Mucosa of descending colon (tissue), 3 donors: ENCODE data around the gene TTYH2. TPM values are rescaled to one million over a fixed set of nuclear protein-coding genes. Genes with fewer than 3 reads are reported as not detected.

Experiments used
- ATAC-seq: fragments of 200-7000 bp; cut with Tn5 transposase; one replicate; pipeline ENCODE4 v1.9.1; 2020; ENCODE audit warnings: mild to moderate bottlenecking, moderate library complexity
- DNase-seq, 3 donors: peaks; one replicate each; pipeline ENCODE4 v3.0.0-alpha.2; 2020
- H3K36me3 ChIP-seq: fragments of 200-600 bp; one replicate; pipeline ENCODE4 v1.8.0; 2021; ENCODE audit warnings: low read depth, mild to moderate bottlenecking
- H3K4me1 ChIP-seq: fragments of 200-600 bp; one replicate; pipeline ENCODE4 v1.8.0; 2021; ENCODE audit warnings: low read depth, mild to moderate bottlenecking
- H3K4me3 ChIP-seq: fragments of 200-600 bp; one replicate; pipeline ENCODE4 v1.8.0; 2021; ENCODE audit warnings: mild to moderate bottlenecking
- H3K9me3 ChIP-seq: fragments of 200-600 bp; one replicate; pipeline ENCODE4 v1.8.0; 2021; ENCODE audit warnings: mild to moderate bottlenecking
- intact Hi-C, 2 donors: fragments of 100-400 bp; cut with DNase I in 1 of 2; cut with micrococcal nuclease in 1 of 2; formaldehyde crosslinking; loops; one replicate each; pipeline versions ENCODE4 v1.11.0 to v1.11.1; 2022; cut with DNase I, micrococcal nuclease
- total RNA-seq, 3 donors: library from RNA; stranded (reverse); fragmentation: NEBNext Ultra II Directional in 2 of 3; extraction: Animal tissue kit (Norgen Biotek cat#: 25700) in 2 of 3; gene quantifications; one replicate each; pipeline versions ENCODE4 v1.2.1 to v1.2.4, GENCODE V29; 2021 to 2023
- TF ChIP-seq, protein P1 (sequence below): fragments of 200-600 bp; IDR thresholded peaks from one replicate; pipeline ENCODE4 v1.8.0; 2022; ENCODE audit warnings: antibody characterized with exemption, mild to moderate bottlenecking
- donor health status: DM: no; HTN: no; CAD: no; lungs with moderate emphysema.
- donor health status: DM: no; HTN: no; CAD: no.
- donor health status: DM: no; HTN: yes; CAD: no.

TTYH2 gene
- total RNA-seq, 3 donors from 2014 or later: 2.5 to 9.1 (median 3.1) TPM

DNA sequence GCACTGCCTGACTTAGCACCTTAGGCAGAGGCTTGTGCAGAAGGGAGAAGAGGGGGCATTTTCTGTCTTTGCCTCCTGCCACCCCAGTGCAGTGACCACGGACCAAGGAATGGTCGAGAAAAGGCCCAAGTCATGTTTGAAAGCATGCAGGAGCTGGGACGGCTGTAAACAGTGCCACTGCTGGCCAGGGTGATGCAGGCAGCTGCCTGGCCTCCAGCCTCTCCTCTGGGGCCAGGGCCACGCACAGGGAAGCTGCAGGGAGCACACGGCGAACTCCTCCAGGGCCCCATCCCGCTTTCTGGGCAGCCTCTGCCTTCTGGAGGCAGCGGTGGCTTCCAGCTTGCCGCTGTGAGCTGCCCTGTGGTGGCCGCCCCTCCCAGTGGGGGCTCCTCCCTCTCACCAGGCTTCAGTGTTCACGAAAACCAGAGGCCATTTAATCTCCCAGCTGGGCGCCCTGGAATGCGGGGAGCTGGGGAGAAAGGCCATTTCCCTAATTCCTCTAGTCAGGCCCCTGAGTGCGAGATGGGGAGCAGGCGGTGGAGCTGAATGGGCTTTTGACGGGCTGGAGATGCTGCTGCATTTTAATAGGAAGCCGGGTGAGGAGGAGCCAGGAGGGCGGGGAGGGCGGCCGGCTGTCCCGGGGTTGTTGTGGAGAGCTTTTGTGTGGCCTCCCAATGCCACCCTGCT lies 31.9 kb downstream of the TTYH2 start:
- intact Hi-C loops: no loop called here
- peak; percentile 8 for ATAC-seq
- no peak overlapping the region for H3K4me3 ChIP-seq
- H3K4me1 ChIP-seq: no peaks in the 10 kb centered on the region
- H3K36me3 ChIP-seq: no peaks in the 10 kb centered on the region
- TF ChIP-seq, protein P1, sequence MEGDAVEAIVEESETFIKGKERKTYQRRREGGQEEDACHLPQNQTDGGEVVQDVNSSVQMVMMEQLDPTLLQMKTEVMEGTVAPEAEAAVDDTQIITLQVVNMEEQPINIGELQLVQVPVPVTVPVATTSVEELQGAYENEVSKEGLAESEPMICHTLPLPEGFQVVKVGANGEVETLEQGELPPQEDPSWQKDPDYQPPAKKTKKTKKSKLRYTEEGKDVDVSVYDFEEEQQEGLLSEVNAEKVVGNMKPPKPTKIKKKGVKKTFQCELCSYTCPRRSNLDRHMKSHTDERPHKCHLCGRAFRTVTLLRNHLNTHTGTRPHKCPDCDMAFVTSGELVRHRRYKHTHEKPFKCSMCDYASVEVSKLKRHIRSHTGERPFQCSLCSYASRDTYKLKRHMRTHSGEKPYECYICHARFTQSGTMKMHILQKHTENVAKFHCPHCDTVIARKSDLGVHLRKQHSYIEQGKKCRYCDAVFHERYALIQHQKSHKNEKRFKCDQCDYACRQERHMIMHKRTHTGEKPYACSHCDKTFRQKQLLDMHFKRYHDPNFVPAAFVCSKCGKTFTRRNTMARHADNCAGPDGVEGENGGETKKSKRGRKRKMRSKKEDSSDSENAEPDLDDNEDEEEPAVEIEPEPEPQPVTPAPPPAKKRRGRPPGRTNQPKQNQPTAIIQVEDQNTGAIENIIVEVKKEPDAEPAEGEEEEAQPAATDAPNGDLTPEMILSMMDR: no peak
- no peak for DNase-seq
- H3K9me3 ChIP-seq: no peaks in the 10 kb centered on the region

DNA sequence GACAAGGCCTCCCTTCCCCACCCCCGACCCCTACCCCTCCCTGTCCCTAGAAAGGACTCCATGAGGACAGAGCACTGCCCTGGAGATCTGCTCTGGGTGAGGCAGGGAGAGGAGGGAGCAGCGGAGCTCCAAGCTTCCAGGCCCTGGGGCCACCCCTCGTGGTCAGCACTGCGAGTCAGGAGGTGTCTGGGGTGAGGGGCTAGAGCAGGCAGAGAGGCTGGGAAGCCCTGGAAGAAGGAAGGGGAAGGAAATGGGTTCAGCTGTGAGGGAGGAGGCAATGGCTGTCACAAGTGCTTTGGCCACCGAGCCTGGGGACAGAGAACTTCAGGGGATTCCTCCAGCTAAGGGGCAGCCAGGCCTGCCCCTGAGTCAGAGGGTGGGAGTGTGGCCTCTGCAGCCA lies 32.5 kb downstream of the TTYH2 start:
- ATAC-seq (no peak), DNase-seq (no peak)
- Histone ChIP-seq H3K4me3 (no peak overlapping the region), H3K9me3 (no peaks in the 10 kb centered on the region), H3K36me3 (no peaks in the 10 kb centered on the region), H3K4me1 (no peaks in the 10 kb centered on the region)
- intact Hi-C loops: no loop called here
- TF ChIP-seq, protein P1: no peak

DNA sequence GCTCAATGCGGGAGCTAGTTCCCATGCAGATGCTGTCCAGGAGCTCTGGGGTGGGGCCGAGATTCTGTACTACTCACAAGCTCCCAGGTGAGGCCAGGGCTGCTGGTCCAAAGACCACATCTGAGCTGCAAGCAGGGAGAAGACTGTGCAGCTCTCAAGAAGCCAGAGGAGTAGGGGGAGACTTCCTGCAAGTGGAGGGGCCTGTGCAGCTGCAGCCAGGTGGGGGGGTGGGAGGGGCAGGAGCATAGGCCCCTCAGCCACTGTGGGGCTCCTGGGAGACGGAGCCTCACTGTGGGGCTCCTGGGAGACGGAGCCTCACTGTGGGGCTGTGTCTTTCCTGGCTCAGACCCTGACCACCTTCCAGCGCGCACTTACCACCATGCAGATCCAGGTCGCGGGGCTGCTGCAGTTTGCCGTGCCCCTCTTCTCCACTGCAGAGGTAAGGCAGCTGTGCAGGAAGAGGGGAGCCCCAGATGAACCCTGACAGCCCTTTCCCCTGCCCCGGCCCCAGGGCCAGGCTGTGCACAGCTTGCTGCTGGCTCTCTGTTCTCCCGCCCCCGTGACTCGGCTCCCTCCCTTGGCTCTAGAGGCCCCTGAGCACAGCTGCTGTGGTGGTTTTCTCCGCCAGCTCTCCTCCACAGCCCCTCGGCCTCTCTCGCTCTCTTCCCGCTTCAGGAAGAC lies 36.4 kb downstream of the TTYH2 start:
- Histone ChIP-seq H3K9me3 (no peaks in the 10 kb centered on the region), H3K4me3 (no peak overlapping the region), H3K36me3 (no peaks in the 10 kb centered on the region), H3K4me1 (no peaks in the 10 kb centered on the region)
- intact Hi-C loops: no loop called here
- DNase-seq (no peak), ATAC-seq (no peak)
- TF ChIP-seq, protein P1: no peak

DNA sequence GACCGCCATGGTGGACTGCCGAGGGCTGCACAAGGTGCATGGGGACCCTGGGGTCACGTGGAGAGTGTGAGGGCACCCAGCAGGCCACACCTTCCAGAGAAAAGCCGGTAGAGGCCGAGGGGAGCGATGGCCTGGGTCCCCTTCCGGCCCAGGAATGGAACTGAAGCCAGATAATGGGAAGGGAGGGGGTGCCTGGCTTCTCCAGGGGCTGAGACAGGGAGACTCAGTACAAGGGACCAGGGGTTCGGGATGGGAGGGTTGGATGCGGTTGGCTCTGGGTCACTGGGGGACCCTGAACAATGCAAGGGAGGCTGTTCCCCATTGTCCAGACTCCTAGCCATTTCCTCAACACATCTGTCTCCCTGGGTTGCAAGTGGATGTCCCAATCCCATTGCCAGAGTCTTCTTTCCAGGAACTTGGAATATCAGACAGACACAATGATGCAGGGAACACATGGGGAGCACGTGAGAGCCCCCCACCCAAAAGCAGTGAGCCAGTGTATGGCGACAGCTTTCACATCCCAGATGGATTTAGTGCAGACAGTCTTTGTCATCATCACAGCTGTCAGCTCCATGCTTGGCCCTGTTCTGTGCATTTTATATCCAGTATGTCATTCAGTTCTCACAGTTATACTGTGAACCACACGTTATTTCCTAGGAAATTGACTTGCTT lies 37.1 kb downstream of the TTYH2 start:
- no peaks in the 10 kb centered on the region for H3K9me3 ChIP-seq
- intact Hi-C loops: no loop called here
- DNase-seq: no peak
- TF ChIP-seq, protein P1: no peak
- H3K36me3 ChIP-seq: no peaks in the 10 kb centered on the region
- no peaks in the 10 kb centered on the region for H3K4me1 ChIP-seq
- H3K4me3 ChIP-seq: no peak overlapping the region
- no peak for ATAC-seq

GRCh38 chr17:74251051-74251450 lies 37.7 kb downstream of the TTYH2 start:
- no peak overlapping the region for H3K4me3 ChIP-seq
- intact Hi-C loops: no loop called here
- ATAC-seq (no peak), DNase-seq (no peak)
- H3K4me1 ChIP-seq: no peaks in the 10 kb centered on the region
- H3K9me3 ChIP-seq: no peaks in the 10 kb centered on the region
- TF ChIP-seq, protein P1: no peak
- no peaks in the 10 kb centered on the region for H3K36me3 ChIP-seq
